ENCODE measurements around the gene DAB1. TPM values are rescaled to one million over a fixed set of nuclear protein-coding genes. Genes with fewer than 3 reads are reported as not detected.
"Not testable (repeated sequence)": the region's sequence is repeated elsewhere in the genome, so short reads cannot be mapped to it uniquely, and the experiment has no call there.

DAB1 gene
- total RNA-seq, 4 donors from 2014 or later: 0.48 to 1.1 (median 0.70) TPM

GRCh38 chr1:57222801-57223200, 201.1 kb downstream of the DAB1 start:
- no peak for ATAC-seq (ENCODE audit: low FRiP score)
- no peak for DNase-seq (ENCODE audit: low spot score)
- TF ChIP-seq CTCF (IDR thresholded peaks at IDR 0.05): no peak

GRCh38 chr1:57222307-57222706, 201.6 kb downstream of the DAB1 start:
- TF ChIP-seq CTCF (IDR thresholded peaks at IDR 0.05): no peak
- no peak for ATAC-seq (ENCODE audit: low FRiP score)
- DNase-seq (ENCODE audit: low spot score): no peak

- DNase-seq (ENCODE audit: low spot score): not testable (repeated sequence)
These were observed 203.0 kb downstream of the DAB1 start for GRCh38 chr1:57220905-57221304.

GRCh38 chr1:57218487-57219079, 205.3 kb downstream of the DAB1 start:
- DNase-seq (ENCODE audit: low spot score) (no peak), ATAC-seq (ENCODE audit: low FRiP score) (no peak)
- TF ChIP-seq CTCF (IDR thresholded peaks at IDR 0.05): no peak

More at GRCh38 chr1:57220905-57221304, 203.0 kb downstream of the DAB1 start:
- ATAC-seq (ENCODE audit: low FRiP score): not testable (repeated sequence)

- no peak for ATAC-seq (ENCODE audit: low FRiP score)
These were observed 206.0 kb downstream of the DAB1 start for GRCh38 chr1:57217905-57218304.

GRCh38 chr1:57214951-57215575, 208.8 kb downstream of the DAB1 start:
- ATAC-seq (ENCODE audit: low FRiP score) (no peak), DNase-seq (ENCODE audit: low spot score) (no peak)
- TF ChIP-seq CTCF (IDR thresholded peaks at IDR 0.05): no peak

More at GRCh38 chr1:57217905-57218304, 206.0 kb downstream of the DAB1 start:
- DNase-seq (ENCODE audit: low spot score): no peak
- TF ChIP-seq CTCF (IDR thresholded peaks at IDR 0.05): no peak

- TF ChIP-seq CTCF (IDR thresholded peaks at IDR 0.05): no peak
- DNase-seq (ENCODE audit: low spot score) (no peak), ATAC-seq (ENCODE audit: low FRiP score) (no peak)
These were observed 213.0 kb downstream of the DAB1 start for GRCh38 chr1:57210881-57211280.

All from omental fat pad (tissue), 4 donors.